ENCODE results near the gene NFIL3. TPM values are rescaled to one million over a fixed set of nuclear protein-coding genes. Genes with fewer than 3 reads are reported as not detected.
"Not testable (repeated sequence)": the region's sequence is repeated elsewhere in the genome, so short reads cannot be mapped to it uniquely, and the experiment has no call there.

Gene NFIL3
- total and polyA plus RNA-seq, 7 donors = 22.4 to 152 (median 67.3) TPM

GRCh38 chr9:91371894-91372293 lies 51.7 kb downstream of the NFIL3 start:
- Histone ChIP-seq H3K4me1 (no peaks in the 10 kb centered on the region), H3K4me3 (no peak overlapping the region), H3K27me3 (ENCODE audit: insufficient read depth in 3 of 3, low read length in 2 of 3) (no peaks in the 10 kb centered on the region), H3K27ac (no peak overlapping the region), H3K9me3 (no peaks in the 10 kb centered on the region), H3K36me3 (ENCODE audit: insufficient read depth in 1 of 2, low read depth in 1 of 2) (no peaks in the 10 kb centered on the region)
- ATAC-seq (no peak), DNase-seq (no peak)
- WGBS, 3 donors = 60 to 68% (median 62%) methylated on average over 1 of the region's 1 CpG
- intact Hi-C loops (cut with DNase I) = no loop called here
- TF ChIP-seq, protein P1, sequence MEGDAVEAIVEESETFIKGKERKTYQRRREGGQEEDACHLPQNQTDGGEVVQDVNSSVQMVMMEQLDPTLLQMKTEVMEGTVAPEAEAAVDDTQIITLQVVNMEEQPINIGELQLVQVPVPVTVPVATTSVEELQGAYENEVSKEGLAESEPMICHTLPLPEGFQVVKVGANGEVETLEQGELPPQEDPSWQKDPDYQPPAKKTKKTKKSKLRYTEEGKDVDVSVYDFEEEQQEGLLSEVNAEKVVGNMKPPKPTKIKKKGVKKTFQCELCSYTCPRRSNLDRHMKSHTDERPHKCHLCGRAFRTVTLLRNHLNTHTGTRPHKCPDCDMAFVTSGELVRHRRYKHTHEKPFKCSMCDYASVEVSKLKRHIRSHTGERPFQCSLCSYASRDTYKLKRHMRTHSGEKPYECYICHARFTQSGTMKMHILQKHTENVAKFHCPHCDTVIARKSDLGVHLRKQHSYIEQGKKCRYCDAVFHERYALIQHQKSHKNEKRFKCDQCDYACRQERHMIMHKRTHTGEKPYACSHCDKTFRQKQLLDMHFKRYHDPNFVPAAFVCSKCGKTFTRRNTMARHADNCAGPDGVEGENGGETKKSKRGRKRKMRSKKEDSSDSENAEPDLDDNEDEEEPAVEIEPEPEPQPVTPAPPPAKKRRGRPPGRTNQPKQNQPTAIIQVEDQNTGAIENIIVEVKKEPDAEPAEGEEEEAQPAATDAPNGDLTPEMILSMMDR (IDR thresholded peaks at IDR 0.05) = no peak

GRCh38 chr9:91370006-91370405 lies 53.6 kb downstream of the NFIL3 start:
- H3K27me3 ChIP-seq (ENCODE audit: insufficient read depth in 3 of 3, low read length in 2 of 3); intact Hi-C loops (cut with DNase I); H3K9me3 ChIP-seq; H3K4me1 ChIP-seq; H3K4me3 ChIP-seq; ATAC-seq; DNase-seq; H3K36me3 ChIP-seq (ENCODE audit: insufficient read depth in 1 of 2, low read depth in 1 of 2); H3K27ac ChIP-seq: not testable (repeated sequence)
- 64 to 82% (median 67%) methylated on average over 3 of the region's 3 CpGs for WGBS, 3 donors

GRCh38 chr9:91364702-91365101 lies 58.9 kb downstream of the NFIL3 start:
- intact Hi-C loops (cut with DNase I) = loop anchor here (5.0 to 10.0 kb wide), 3 partner anchors 58 to 270 kb away; partner anchors contain the start of gene NFIL3 (in 2 of the 2)
- Histone ChIP-seq H3K9me3 (no peaks in the 10 kb centered on the region), H3K27me3 (ENCODE audit: insufficient read depth in 3 of 3, low read length in 2 of 3) (no peaks in the 10 kb centered on the region), H3K27ac (no peak overlapping the region), H3K4me3 (no peak overlapping the region), H3K4me1 (peaks cover 17% of the 10 kb centered on the region), H3K36me3 (ENCODE audit: insufficient read depth in 1 of 2, low read depth in 1 of 2) (peaks cover 0 to 1% of the 10 kb centered on the region in 2 donors)
- ATAC-seq = no peak
- WGBS, 3 donors = 72 to 98% (median 94%) methylated on average over 3 of the region's 3 CpGs
- TF ChIP-seq, protein P1 (IDR thresholded peaks at IDR 0.05) = no peak
- no peak for DNase-seq

DNA sequence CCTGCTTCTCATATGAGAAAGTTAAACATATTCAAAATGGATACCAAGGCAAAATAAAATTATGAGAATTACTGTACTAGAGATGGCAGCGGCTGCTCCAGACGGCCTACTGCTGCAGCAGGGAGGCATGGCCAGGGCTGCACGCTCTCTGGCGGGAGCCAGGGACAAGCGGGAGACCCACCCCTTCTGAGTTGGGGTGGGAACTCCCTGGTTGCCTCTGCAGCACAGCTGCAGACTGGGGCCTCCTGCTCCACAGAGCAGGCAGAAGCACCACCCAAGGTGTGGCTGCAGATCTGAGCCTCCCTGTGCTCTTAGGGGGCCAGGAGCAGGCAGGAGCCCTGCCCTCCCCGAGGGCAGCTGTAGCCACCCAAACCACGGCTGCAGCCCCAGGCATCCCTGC lies 59.6 kb downstream of the NFIL3 start:
- TF ChIP-seq, protein P1 (IDR thresholded peaks at IDR 0.05) = no peak
- Histone ChIP-seq H3K36me3 (ENCODE audit: insufficient read depth in 1 of 2, low read depth in 1 of 2) (peaks cover 0 to 4% of the 10 kb centered on the region in 2 donors), H3K27me3 (ENCODE audit: insufficient read depth in 3 of 3, low read length in 2 of 3) (no peaks in the 10 kb centered on the region), H3K4me1 (peaks cover 24% of the 10 kb centered on the region), H3K27ac (no peak overlapping the region), H3K9me3 (no peaks in the 10 kb centered on the region), H3K4me3 (no peak overlapping the region)
- no peak for ATAC-seq
- 89 to 96% (median 92%) methylated on average over 7 of the region's 7 CpGs for WGBS, 3 donors
- intact Hi-C loops (cut with DNase I) = loop anchor here (5.0 to 10.0 kb wide), 3 partner anchors 58 to 269 kb away; partner anchors contain the start of gene NFIL3 (in 2 of the 2)
- DNase-seq = no peak

GRCh38 chr9:91362051-91362611 lies 61.5 kb downstream of the NFIL3 start:
- H3K27ac ChIP-seq = peak overlapping the region; percentile 98
- peaks cover 0 to 5% of the 10 kb centered on the region in 2 donors for H3K36me3 ChIP-seq (ENCODE audit: insufficient read depth in 1 of 2, low read depth in 1 of 2)
- peak overlapping the region; percentile 99 for H3K4me3 ChIP-seq
- 42 to 46% (median 44%) methylated on average over 15 of the region's 15 CpGs for WGBS, 3 donors
- DNase-seq = no peak
- no peak for ATAC-seq
- no peaks in the 10 kb centered on the region for H3K9me3 ChIP-seq
- H3K27me3 ChIP-seq (ENCODE audit: insufficient read depth in 3 of 3, low read length in 2 of 3) = no peaks in the 10 kb centered on the region
- H3K4me1 ChIP-seq = peaks cover 38% of the 10 kb centered on the region
- TF ChIP-seq, protein P1 (IDR thresholded peaks at IDR 0.05) = no peak
- intact Hi-C loops (cut with DNase I) = loop anchor here (5.0 to 10.0 kb wide), 3 partner anchors 60 to 267 kb away; partner anchors contain the start of gene NFIL3 (in 2 of the 2)
